ENCODE measurements around the gene DAB2IP.

DAB2IP gene

GRCh38 chr9:121752929-121753328, 101.5 kb downstream of the DAB2IP start:
- no peak for ATAC-seq (ENCODE audit: low read depth)
- no peaks in the 10 kb centered on the region for H3K27me3 ChIP-seq (ENCODE audit: insufficient read depth, poor library complexity, severe bottlenecking)
- H3K9me3 ChIP-seq (ENCODE audit: severe bottlenecking): no peaks in the 10 kb centered on the region
- no peak for DNase-seq (ENCODE audit: low spot score)
- H3K36me3 ChIP-seq (ENCODE audit: low read depth): peaks cover 13% of the 10 kb centered on the region; the same call in 1 of the 2 replicates
- H3K27ac ChIP-seq (ENCODE audit: poor library complexity, severe bottlenecking): no peak overlapping the region
- peaks cover 18% of the 10 kb centered on the region for H3K4me1 ChIP-seq (ENCODE audit: insufficient read depth, poor library complexity, severe bottlenecking)
- TF ChIP-seq, protein P1, sequence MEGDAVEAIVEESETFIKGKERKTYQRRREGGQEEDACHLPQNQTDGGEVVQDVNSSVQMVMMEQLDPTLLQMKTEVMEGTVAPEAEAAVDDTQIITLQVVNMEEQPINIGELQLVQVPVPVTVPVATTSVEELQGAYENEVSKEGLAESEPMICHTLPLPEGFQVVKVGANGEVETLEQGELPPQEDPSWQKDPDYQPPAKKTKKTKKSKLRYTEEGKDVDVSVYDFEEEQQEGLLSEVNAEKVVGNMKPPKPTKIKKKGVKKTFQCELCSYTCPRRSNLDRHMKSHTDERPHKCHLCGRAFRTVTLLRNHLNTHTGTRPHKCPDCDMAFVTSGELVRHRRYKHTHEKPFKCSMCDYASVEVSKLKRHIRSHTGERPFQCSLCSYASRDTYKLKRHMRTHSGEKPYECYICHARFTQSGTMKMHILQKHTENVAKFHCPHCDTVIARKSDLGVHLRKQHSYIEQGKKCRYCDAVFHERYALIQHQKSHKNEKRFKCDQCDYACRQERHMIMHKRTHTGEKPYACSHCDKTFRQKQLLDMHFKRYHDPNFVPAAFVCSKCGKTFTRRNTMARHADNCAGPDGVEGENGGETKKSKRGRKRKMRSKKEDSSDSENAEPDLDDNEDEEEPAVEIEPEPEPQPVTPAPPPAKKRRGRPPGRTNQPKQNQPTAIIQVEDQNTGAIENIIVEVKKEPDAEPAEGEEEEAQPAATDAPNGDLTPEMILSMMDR (IDR thresholded peaks at IDR 0.05; ENCODE audit: poor library complexity, severe bottlenecking): no peak
- no peak overlapping the region for H3K4me3 ChIP-seq (ENCODE audit: severe bottlenecking)

DNA sequence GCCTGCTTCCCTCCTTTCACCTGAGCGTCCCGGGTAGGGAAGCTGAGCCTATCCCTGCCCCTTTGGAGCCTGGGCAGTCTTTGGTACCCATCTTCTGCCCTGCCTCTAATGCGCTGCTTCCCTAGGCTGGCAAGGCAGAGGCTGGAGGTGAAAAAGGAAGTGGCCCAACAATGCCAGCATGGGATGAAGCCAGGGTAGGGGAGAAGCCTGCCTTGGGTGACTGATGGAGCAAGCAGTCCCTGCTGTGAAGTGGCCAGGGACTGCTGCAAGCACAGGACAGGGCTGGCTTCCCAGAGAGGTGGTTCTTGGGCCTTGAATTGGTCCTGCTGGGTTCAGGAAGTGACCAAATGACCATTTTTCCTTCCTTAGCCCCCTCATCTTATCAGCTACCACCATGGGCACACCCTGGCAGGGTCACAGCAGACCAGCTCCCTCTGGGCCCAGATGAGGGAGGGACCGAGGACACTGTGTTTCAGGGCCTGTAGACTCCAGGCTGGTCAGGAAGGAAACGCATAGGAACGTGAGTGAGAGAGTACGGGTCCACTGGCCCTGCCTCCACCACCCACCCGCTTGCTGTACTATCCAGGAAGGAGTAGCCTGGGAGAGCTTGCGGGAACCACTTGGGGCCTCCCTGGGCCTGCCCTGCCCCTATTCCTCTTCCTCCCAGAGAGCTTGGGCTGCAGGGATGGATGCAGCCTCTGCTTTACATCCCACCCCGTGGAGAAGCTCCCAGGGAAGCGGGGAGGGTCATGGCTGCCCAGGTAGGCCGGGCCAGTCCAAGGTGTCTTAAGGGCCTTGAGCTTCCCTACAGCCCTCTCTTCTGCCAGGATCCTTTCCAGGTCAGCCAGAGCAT, 102.6 kb downstream of the DAB2IP start:
- TF ChIP-seq, protein P1 (IDR thresholded peaks at IDR 0.05; ENCODE audit: poor library complexity, severe bottlenecking): no peak
- Histone ChIP-seq H3K36me3 (ENCODE audit: low read depth) (peaks cover 13% of the 10 kb centered on the region; the same call in 1 of the 2 replicates), H3K27me3 (ENCODE audit: insufficient read depth, poor library complexity, severe bottlenecking) (no peaks in the 10 kb centered on the region), H3K4me1 (ENCODE audit: insufficient read depth, poor library complexity, severe bottlenecking) (peaks cover 12% of the 10 kb centered on the region), H3K9me3 (ENCODE audit: severe bottlenecking) (no peaks in the 10 kb centered on the region), H3K27ac (ENCODE audit: poor library complexity, severe bottlenecking) (peak overlapping the region; percentile 41), H3K4me3 (ENCODE audit: severe bottlenecking) (no peak overlapping the region)
- DNase-seq (ENCODE audit: low spot score) (no peak), ATAC-seq (ENCODE audit: low read depth) (peak; percentile 17)

- ATAC-seq (ENCODE audit: low read depth) (peak; percentile 76), DNase-seq (ENCODE audit: low spot score) (no peak)
- H3K9me3 ChIP-seq (ENCODE audit: severe bottlenecking): no peaks in the 10 kb centered on the region
- H3K27ac ChIP-seq (ENCODE audit: poor library complexity, severe bottlenecking): peak overlapping the region; percentile 41
- peaks cover 12% of the 10 kb centered on the region for H3K4me1 ChIP-seq (ENCODE audit: insufficient read depth, poor library complexity, severe bottlenecking)
- TF ChIP-seq, protein P1 (IDR thresholded peaks at IDR 0.05; ENCODE audit: poor library complexity, severe bottlenecking): no peak
- H3K36me3 ChIP-seq (ENCODE audit: low read depth): peaks cover 9% of the 10 kb centered on the region
- no peak overlapping the region for H3K4me3 ChIP-seq (ENCODE audit: severe bottlenecking)
- no peaks in the 10 kb centered on the region for H3K27me3 ChIP-seq (ENCODE audit: insufficient read depth, poor library complexity, severe bottlenecking)
These were observed 103.4 kb downstream of the DAB2IP start for GRCh38 chr9:121754655-121755436.

DNA sequence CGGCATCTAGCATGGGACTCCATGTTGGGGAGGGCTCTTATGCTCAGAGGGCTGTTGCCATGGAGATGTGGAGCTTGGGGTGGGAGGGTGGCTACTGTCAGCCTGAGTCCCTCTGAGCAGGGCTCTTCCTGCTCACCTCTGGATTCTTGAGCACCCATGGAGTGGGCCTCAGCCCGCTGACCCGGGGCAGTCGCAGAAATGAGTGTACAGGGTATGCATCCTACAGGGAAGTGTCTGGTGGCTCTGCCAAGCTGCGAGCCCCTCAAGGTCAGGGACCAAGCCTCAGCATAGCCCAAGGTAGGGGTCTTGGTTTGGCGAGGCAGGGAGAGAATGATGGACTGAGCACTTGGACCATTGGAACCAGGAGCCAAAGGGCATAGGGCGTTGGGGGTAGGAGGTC, 104.1 kb downstream of the DAB2IP start:
- H3K27me3 ChIP-seq (ENCODE audit: insufficient read depth, poor library complexity, severe bottlenecking): no peaks in the 10 kb centered on the region
- no peak overlapping the region for H3K27ac ChIP-seq (ENCODE audit: poor library complexity, severe bottlenecking)
- peaks cover 15% of the 10 kb centered on the region for H3K36me3 ChIP-seq (ENCODE audit: low read depth)
- H3K9me3 ChIP-seq (ENCODE audit: severe bottlenecking): no peaks in the 10 kb centered on the region
- H3K4me3 ChIP-seq (ENCODE audit: severe bottlenecking): no peak overlapping the region
- peaks cover 12% of the 10 kb centered on the region for H3K4me1 ChIP-seq (ENCODE audit: insufficient read depth, poor library complexity, severe bottlenecking)
- ATAC-seq (ENCODE audit: low read depth) (no peak), DNase-seq (ENCODE audit: low spot score) (no peak)
- TF ChIP-seq, protein P1 (IDR thresholded peaks at IDR 0.05; ENCODE audit: poor library complexity, severe bottlenecking): no peak
